K562 (cell line): ENCODE data around the gene CNTRL.

Experiments
- CHAMP1 ChIP-seq: fragments of 450-650 bp; IDR thresholded peaks from 2 replicates; pipeline ENCODE4 v1.6.1; 2016; ENCODE audit warnings: mild to moderate bottlenecking
- CTCF ChIP-seq, 3 experiments: IDR thresholded peaks in 2 of 3; conservative IDR thresholded peaks in 1 of 3; 2 replicates each; pipeline ENCODE4 v1.5.1; 2011 to 2012; ENCODE audit warnings: low read length in 3 of 3, mild to moderate bottlenecking in 3 of 3, control low read depth in 2 of 3, improper control_type of control experiment in 1 of 3, inconsistent platforms in 1 of 3, low read depth in 1 of 3, mixed read lengths in 1 of 3, moderate library complexity in 1 of 3; ENCODE audit not compliant: insufficient read depth in 2 of 3
- EZH2 ChIP-seq: IDR thresholded peaks from 2 replicates; pipeline ENCODE4 v1.6.1; 2012; ENCODE audit warnings: low read depth, mild to moderate bottlenecking, inconsistent platforms, low read length, borderline replicate concordance
- FUS ChIP-seq: fragments of 200-400 bp; formaldehyde crosslinking; optimal IDR thresholded peaks from 2 replicates; pipeline ENCODE3; 2017; ENCODE audit warnings: low read depth, low read length
- GATA2 ChIP-seq: sonication (generic); formaldehyde crosslinking; IDR thresholded peaks from 2 replicates; pipeline ENCODE4 v1.4.0; 2020; ENCODE audit warnings: mild to moderate bottlenecking, missing genetic modification reagents
- GTF3C2 ChIP-seq: IDR thresholded peaks from 3 replicates; pipeline ENCODE4 v1.6.1; 2011; ENCODE audit warnings: borderline replicate concordance, mild to moderate bottlenecking, moderate library complexity; ENCODE audit not compliant: insufficient read length; ENCODE audit errors: extremely low read depth
- MLX ChIP-seq, 2 experiments: fragments of 450-650 bp in 1 of 2; sonication (generic) in 1 of 2; formaldehyde crosslinking; conservative IDR thresholded peaks; 2 replicates each; pipeline versions ENCODE4 v1.4.0 to v1.8.1; 2020 to 2022; ENCODE audit warnings: mild to moderate bottlenecking in 1 of 2, missing genetic modification reagents in 1 of 2
- NFE2 ChIP-seq: IDR thresholded peaks from 2 replicates; pipeline ENCODE4 v1.6.1; 2014; ENCODE audit warnings: antibody characterized with exemption, low read depth
- NR1H2 ChIP-seq: sonication (generic); formaldehyde crosslinking; IDR thresholded peaks from 2 replicates; pipeline ENCODE4 v1.4.0; 2020; ENCODE audit warnings: mild to moderate bottlenecking, missing genetic modification reagents
- POLR2A ChIP-seq: fragments of 450-650 bp; conservative IDR thresholded peaks from 2 replicates; pipeline ENCODE4 v1.6.1; 2016
- RB1 ChIP-seq: fragments of 450-650 bp; IDR thresholded peaks from 2 replicates; pipeline ENCODE4 v1.6.1; 2017; ENCODE audit warnings: low read depth, mild to moderate bottlenecking
- SAFB ChIP-seq: fragments of 200-400 bp; formaldehyde crosslinking; IDR thresholded peaks from 2 replicates; pipeline ENCODE4 v1.6.1; 2017; ENCODE audit warnings: low read depth, low read length, borderline replicate concordance
- ZNF398 ChIP-seq: fragments of 250-450 bp; sonication (Bioruptor Pico); IDR thresholded peaks from 2 replicates; pipeline ENCODE4 v1.8.0; 2021; ENCODE audit warnings: moderate library complexity, mild to moderate bottlenecking, inconsistent platforms

- TF ChIP-seq POLR2A (no peak), SAFB (no peak), EZH2 (no peak), FUS (no peak), GTF3C2 (no peak), GATA2 (CRISPR knock-in tag) (no peak), MLX (CRISPR knock-in tag; conservative IDR thresholded peaks at IDR 0.05) (no peak), ZNF398 (CRISPR knock-in tag) (no peak), CHAMP1 (no peak), NFE2 (no peak), CTCF (IDR thresholded peaks at IDR 0.05 in 2 of 3, conservative IDR thresholded peaks at IDR 0.05 in 1 of 3; ENCODE audit: insufficient read depth in 2 of 3, low read depth in 1 of 3, low read length in 3 of 3) (no peak), RB1 (no peak), NR1H2 (no peak)
Measured at GRCh38 chr9:121194730-121195129, 120.0 kb downstream of the CNTRL start.
